HepG2 (cell line): ENCODE results near the gene DMAC1. TPM values are rescaled to one million over a fixed set of nuclear protein-coding genes. Genes with fewer than 3 reads are reported as not detected.

Source experiments
- ATAC-seq: fragments of 200-7000 bp; cut with Tn5 transposase; 3 replicates; pipeline ENCODE4 v1.9.1; 2020; ENCODE audit warnings: mild to moderate bottlenecking, moderate library complexity
- BruUV-seq: library from RNA; stranded (reverse); fragments of 400-500 nt; replicated peaks from 2 replicates; lab custom pipeline; 2021; lab: Mats Ljungman, UMichigan
- CTCF ChIA-PET: fragments of 300-600 bp; formaldehyde crosslinking; extraction: SDS; loops from one replicate; lab custom pipeline; 2021; ENCODE audit warnings: low total read pairs, inconsistent platforms, low intra/inter-chr PET ratio; lab: Yijun Ruan, JAX
- POLR2A ChIA-PET: fragments of 350-600 bp; sonication (Branson Sonifier 250); formaldehyde crosslinking; loops from one replicate; lab custom pipeline; 2020; ENCODE audit warnings: antibody characterized with exemption, inconsistent platforms; lab: Yijun Ruan, JAX
- DNase-seq: peaks from one replicate; pipeline ENCODE4 v3.0.0-alpha.2; 2015; ENCODE audit warnings: low spot score
- FAIRE-seq: peaks from 3 replicates; lab custom pipeline; 2011; peaks lifted over from hg19 to GRCh38; lab: Jason Lieb, UNC
- H2AFZ ChIP-seq: one replicate; pipeline ENCODE4 v1.6.1; 2011; ENCODE audit warnings: low read length, inconsistent platforms
- H3K27ac ChIP-seq: fragments of 300-600 bp; 3 replicates; pipeline ENCODE4 v1.8.0; 2011; ENCODE audit warnings: mixed run types, mild to moderate bottlenecking, mixed read lengths, low read length, inconsistent platforms; ENCODE audit not compliant: insufficient read depth; ENCODE audit errors: extremely low read length
- H3K27me3 ChIP-seq, 2 experiments: fragments of 200-600 bp in 1 of 2; 2 replicates in 1 of 2; 3 replicates in 1 of 2; pipeline versions ENCODE4 v1.6.0 to v1.8.0; 2011; ENCODE audit warnings: low read length in 2 of 2, mild to moderate bottlenecking in 2 of 2, moderate library complexity in 2 of 2, inconsistent platforms in 1 of 2; ENCODE audit not compliant: insufficient read depth in 2 of 2, control insufficient read depth in 1 of 2
- H3K36me3 ChIP-seq, 2 experiments: fragments of 200-600 bp in 1 of 2; replicated peaks in 1 of 2; 2 replicates in 1 of 2; 3 replicates in 1 of 2; pipeline versions ENCODE4 v1.5.1 to v1.8.0; 2011; ENCODE audit warnings: low read length in 2 of 2, inconsistent platforms in 1 of 2; ENCODE audit not compliant: insufficient read depth in 2 of 2, control insufficient read depth in 1 of 2
- H3K4me1 ChIP-seq: 2 replicates; pipeline ENCODE4 v1.5.1; 2012; ENCODE audit warnings: low read length, inconsistent platforms; ENCODE audit not compliant: insufficient read depth
- H3K4me2 ChIP-seq: 2 replicates; pipeline ENCODE4 v1.6.0; 2011; ENCODE audit warnings: low read depth, low read length, inconsistent platforms
- H3K4me3 ChIP-seq, 3 experiments: fragments of 200-600 bp in 1 of 3; sonication (generic), shearing (Covaris generic) in 1 of 3; replicated peaks in 1 of 3; 2 replicates each; pipeline ENCODE4 v1.5.1; 2011 to 2016; ENCODE audit warnings: low read length in 3 of 3, inconsistent platforms in 2 of 3, low read depth in 2 of 3, mild to moderate bottlenecking in 2 of 3, control low read depth in 1 of 3, mixed read lengths in 1 of 3; ENCODE audit not compliant: insufficient read depth in 1 of 3
- H3K79me2 ChIP-seq: one replicate; pipeline ENCODE4 v1.6.1; 2011; ENCODE audit warnings: low read length, inconsistent platforms; ENCODE audit not compliant: insufficient read depth
- H3K9ac ChIP-seq: 2 replicates; pipeline ENCODE4 v1.6.0; 2011; ENCODE audit warnings: mild to moderate bottlenecking, low read depth, low read length, inconsistent platforms; ENCODE audit not compliant: insufficient read depth
- H3K9me3 ChIP-seq: 2 replicates; pipeline ENCODE4 v1.5.1; 2012; ENCODE audit warnings: mild to moderate bottlenecking, low read length
- H4K20me1 ChIP-seq: 2 replicates; pipeline ENCODE4 v1.6.0; 2011; ENCODE audit warnings: inconsistent platforms, mild to moderate bottlenecking, low read length, moderate library complexity; ENCODE audit not compliant: insufficient read depth
- ASH2L ChIP-seq: fragments of 300-600, 200-600 bp; sonication (generic); IDR thresholded peaks from 2 replicates; pipeline ENCODE4 v1.7.0; 2017; ENCODE audit warnings: low read depth, mild to moderate bottlenecking, moderate library complexity, mixed read lengths, low read length; ENCODE audit not compliant: insufficient read length
- ESRRA ChIP-seq: sonication (generic); formaldehyde crosslinking; IDR thresholded peaks from 2 replicates; pipeline ENCODE4 v1.5.1; 2020; ENCODE audit warnings: mild to moderate bottlenecking, low read depth, missing genetic modification reagents
- HES4 ChIP-seq: sonication (generic); formaldehyde crosslinking; IDR thresholded peaks from 2 replicates; pipeline ENCODE4 v1.9.0; 2021; ENCODE audit warnings: mild to moderate bottlenecking, missing genetic modification reagents, borderline replicate concordance
- MYPOP ChIP-seq: sonication (generic); formaldehyde crosslinking; IDR thresholded peaks from 2 replicates; pipeline ENCODE4 v1.8.1; 2023; ENCODE audit warnings: mild to moderate bottlenecking, moderate library complexity, missing genetic modification reagents
- NCOA1 ChIP-seq: sonication (generic); formaldehyde crosslinking; IDR thresholded peaks from 2 replicates; pipeline ENCODE4 v1.9.0; 2021; ENCODE audit warnings: missing genetic modification reagents
- PCBP1 ChIP-seq: fragments of 200-400 bp; formaldehyde crosslinking; IDR thresholded peaks from 2 replicates; pipeline ENCODE4 v1.6.1; 2017; ENCODE audit warnings: mild to moderate bottlenecking, low read depth, low read length, borderline replicate concordance
- PCBP2 ChIP-seq: fragments of 200-400 bp; formaldehyde crosslinking; optimal IDR thresholded peaks from 2 replicates; pipeline ENCODE3; 2018; ENCODE audit warnings: low read length, low read depth; ENCODE audit not compliant: poor library complexity, severe bottlenecking
- RARA ChIP-seq: IDR thresholded peaks from 2 replicates; pipeline ENCODE4 v1.6.1; 2016; ENCODE audit warnings: missing genetic modification reagents, missing compliant biosample characterization
- SIN3B ChIP-seq: fragments of 150-350 bp; IDR thresholded peaks from 2 replicates; pipeline ENCODE4 v1.6.1; 2014; ENCODE audit warnings: low read length
- SKIL ChIP-seq: sonication (generic); formaldehyde crosslinking; IDR thresholded peaks from 2 replicates; pipeline ENCODE4 v1.8.0; 2022; ENCODE audit warnings: missing genetic modification reagents, mild to moderate bottlenecking, moderate library complexity, borderline replicate concordance
- SYNCRIP ChIP-seq: fragments of 200-400 bp; formaldehyde crosslinking; IDR thresholded peaks from 2 replicates; pipeline ENCODE4 v1.6.1; 2018; ENCODE audit warnings: mild to moderate bottlenecking, low read depth, low read length; ENCODE audit not compliant: insufficient read depth
- ZNF276 ChIP-seq: sonication (generic); formaldehyde crosslinking; IDR thresholded peaks from 2 replicates; pipeline ENCODE4 v1.4.0; 2020; ENCODE audit warnings: mild to moderate bottlenecking, low read depth, missing genetic modification reagents
- ZNF33A ChIP-seq: sonication (generic); formaldehyde crosslinking; IDR thresholded peaks from 2 replicates; pipeline ENCODE4 v1.5.1; 2020; ENCODE audit warnings: missing genetic modification reagents, mild to moderate bottlenecking, moderate library complexity, borderline replicate concordance
- ZNF343 ChIP-seq: sonication (generic); formaldehyde crosslinking; IDR thresholded peaks from 2 replicates; pipeline ENCODE4 v1.4.0; 2020; ENCODE audit warnings: mild to moderate bottlenecking, missing genetic modification reagents
- ZNF772 ChIP-seq: sonication (generic); formaldehyde crosslinking; IDR thresholded peaks from 2 replicates; pipeline ENCODE4 v1.5.0; 2020; ENCODE audit warnings: mild to moderate bottlenecking, missing genetic modification reagents
- WGBS: methylation state at CpG from one replicate; pipeline ENCODE4 v1.1.6; 2017; ENCODE audit warnings: low lambda C conversion rate; 5-methylcytosine and 5-hydroxymethylcytosine counted together
- in situ Hi-C: cut with HindIII; loops from 2 replicates; pipeline ENCODE4 v1.10.0; 2017; ENCODE audit warnings: low pct_unique_long_range_greater_than_20kb; ENCODE audit not compliant: extremely low pct_ligation_motif_present
- intact Hi-C: fragments of 100-400 bp; cut with micrococcal nuclease; formaldehyde crosslinking; loops from one replicate; pipeline ENCODE4 v1.10.0; 2022; ENCODE audit not compliant: unreplicated experiment
- polyA plus RNA-seq, 8 experiments: library from polyadenylated mRNA; depleted of rRNA in 3 of 8; stranded (reverse) in 7 of 8; unstranded in 1 of 8; fragments of >200 nt; fragmentation: Illumina TruSeq in 4 of 8; extraction: Trizol in 4 of 8; gene quantifications; 2 replicates each; pipeline versions ENCODE4 v1.2.1 to v1.2.3, GENCODE V29; 2011 to 2016; ENCODE audit warnings: low read depth in 4 of 8, missing spikeins in 1 of 8, mixed read lengths in 1 of 8; ENCODE audit not compliant: insufficient read depth in 1 of 8
- total RNA-seq, 5 experiments: library from RNA; depleted of rRNA; stranded (reverse); fragments of >200 nt; fragmentation: Illumina TruSeq; extraction: Trizol; gene quantifications; 2 replicates each; pipeline ENCODE4 v1.2.3, GENCODE V29; 2016; ENCODE audit warnings: low read depth in 1 of 5

The DMAC1 gene
- total and polyA plus RNA-seq, 2 of the 13 experiments (the other 11 are each of a cell fraction or from before 2014, with no cell fraction given), result 44.3 to 72.9 TPM

- Histone ChIP-seq H2AFZ (no peak overlapping the region), H4K20me1 (no peaks in the 10 kb centered on the region), H3K27me3 (no peaks in the 10 kb centered on the region), H3K4me3 (no peak overlapping the region), H3K4me1 (peaks cover 9% of the 10 kb centered on the region; the same call in 1 of the 2 replicates), H3K9me3 (no peaks in the 10 kb centered on the region), H3K4me2 (no peak overlapping the region), H3K9ac (no peak overlapping the region), H3K79me2 (no peaks in the 10 kb centered on the region), H3K27ac (no peak overlapping the region), H3K36me3 (no peaks in the 10 kb centered on the region; a peak in 1 of 5 replicates)
- in situ Hi-C loops (no loop called here), intact Hi-C loops (no loop called here)
- no peak for ATAC-seq
- POLR2A ChIA-PET, result no interaction called here
- DNase-seq, result no peak
- WGBS, result 93% methylated on average over 11 of the region's 12 CpGs
- no peak for FAIRE-seq
- CTCF ChIA-PET, result no interaction called here
- BruUV-seq, result no TSS peak
- TF ChIP-seq MYPOP, result no peak
- TF ChIP-seq PCBP2, result no peak
- no peak for TF ChIP-seq SYNCRIP
- TF ChIP-seq HES4 (CRISPR knock-in tag), result no peak
- no peak for TF ChIP-seq SIN3B
- TF ChIP-seq ZNF33A (CRISPR knock-in tag), result no peak
- TF ChIP-seq SKIL (CRISPR knock-in tag), result no peak
- no peak for TF ChIP-seq NCOA1
- no peak for TF ChIP-seq ZNF276 (CRISPR knock-in tag)
- no peak for TF ChIP-seq ASH2L
- TF ChIP-seq ZNF343 (CRISPR knock-in tag), result no peak
- TF ChIP-seq ESRRA (CRISPR knock-in tag), result no peak
- TF ChIP-seq PCBP1, result no peak
- TF ChIP-seq ZNF772 (CRISPR knock-in tag), result no peak
- no peak for TF ChIP-seq RARA (CRISPR knock-in tag)
Measured at GRCh38 chr9:7790022-7790818, 9.4 kb downstream of the DMAC1 start.
